Liver (tissue), 3 donors: ENCODE measurements around the gene FRMPD4.

ENCODE experiments used
- ATF3 ChIP-seq: IDR thresholded peaks from 2 replicates; pipeline ENCODE4 v1.6.1; 2016; ENCODE audit warnings: antibody characterized with exemption
- CTCF ChIP-seq: fragments of 150-350 bp; IDR thresholded peaks from 2 replicates; pipeline ENCODE4 v1.5.1; 2017; ENCODE audit warnings: improper control_type of control experiment, low read depth, low read length; ENCODE audit not compliant: missing input control
- EGR1 ChIP-seq, 2 donors: IDR thresholded peaks; 2 replicates each; pipeline ENCODE4 v1.6.1; 2016 to 2018; ENCODE audit warnings: antibody characterized with exemption in 2 of 2, low read depth in 2 of 2
- FOXA2 ChIP-seq: IDR thresholded peaks from 2 replicates; pipeline ENCODE4 v1.6.1; 2016; ENCODE audit warnings: antibody characterized with exemption
- GABPA ChIP-seq, 2 donors: IDR thresholded peaks in 1 of 2; conservative IDR thresholded peaks in 1 of 2; 2 replicates each; pipeline ENCODE4 v1.6.1; 2016; ENCODE audit warnings: antibody characterized with exemption in 2 of 2, mild to moderate bottlenecking in 1 of 2, moderate library complexity in 1 of 2
- HNF4A ChIP-seq, 2 donors: conservative IDR thresholded peaks; 2 replicates each; pipeline ENCODE4 v1.6.1; 2016; ENCODE audit warnings: antibody characterized with exemption in 2 of 2, mild to moderate bottlenecking in 2 of 2
- JUND ChIP-seq, 2 donors: IDR thresholded peaks; 2 replicates each; pipeline ENCODE4 v1.6.1; 2016; ENCODE audit warnings: antibody characterized with exemption in 2 of 2
- RAD21 ChIP-seq, 2 donors: IDR thresholded peaks; 2 replicates each; pipeline ENCODE4 v1.6.1; 2016; ENCODE audit warnings: antibody characterized with exemption in 2 of 2, mild to moderate bottlenecking in 2 of 2
- REST ChIP-seq: IDR thresholded peaks from 2 replicates; pipeline ENCODE4 v1.6.1; 2016; ENCODE audit warnings: antibody characterized with exemption, mild to moderate bottlenecking
- SP1 ChIP-seq: IDR thresholded peaks from 2 replicates; pipeline ENCODE4 v1.6.1; 2018; ENCODE audit warnings: antibody characterized with exemption, mild to moderate bottlenecking
- TAF1 ChIP-seq: conservative IDR thresholded peaks from 2 replicates; pipeline ENCODE4 v1.6.1; 2016; ENCODE audit warnings: antibody characterized with exemption, mild to moderate bottlenecking
- YY1 ChIP-seq: IDR thresholded peaks from 2 replicates; pipeline ENCODE4 v1.6.1; 2016; ENCODE audit warnings: antibody characterized with exemption, mild to moderate bottlenecking
- ZBTB33 ChIP-seq: IDR thresholded peaks from 2 replicates; pipeline ENCODE4 v1.6.1; 2016; ENCODE audit warnings: antibody characterized with exemption
- TF ChIP-seq, protein P1 (sequence below): IDR thresholded peaks from 2 replicates; pipeline ENCODE4 v1.6.1; 2016; ENCODE audit warnings: antibody characterized with exemption
- donor health status: healthy.
- donor health status: healthy.

DNA sequence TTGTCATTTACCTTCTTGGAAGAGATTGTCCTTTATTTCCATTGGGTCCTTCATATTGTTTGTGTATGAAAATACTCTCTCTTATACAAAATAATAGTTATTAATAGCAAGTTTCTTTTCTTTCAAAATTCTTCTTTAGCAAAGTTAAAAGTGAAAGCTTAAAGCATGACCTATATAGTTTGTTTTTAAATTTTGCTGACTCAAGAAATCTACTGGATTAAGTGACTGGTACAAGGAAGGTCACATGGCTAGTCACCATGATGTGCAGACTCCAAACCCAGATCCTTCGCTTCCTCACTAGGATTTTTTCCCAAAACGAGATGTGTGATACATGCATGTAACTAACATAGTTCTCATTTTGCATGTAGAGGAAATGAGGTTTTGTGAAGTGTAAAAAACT is 322.7 kb downstream of the FRMPD4 start:
- TF ChIP-seq CTCF (no peak), TAF1 (no peak), ATF3 (no peak), YY1 (no peak), EGR1 (IDR thresholded peaks at IDR 0.05; ENCODE audit: low read depth in 2 of 2) (no peak), ZBTB33 (no peak), RAD21 (IDR thresholded peaks at IDR 0.05) (no peak), JUND (IDR thresholded peaks at IDR 0.05) (no peak), HNF4A (conservative IDR thresholded peaks at IDR 0.05) (no peak), REST (no peak), SP1 (no peak), GABPA (IDR thresholded peaks at IDR 0.05 in 1 of 2, conservative IDR thresholded peaks at IDR 0.05 in 1 of 2) (no peak), FOXA2 (no peak)
- TF ChIP-seq, protein P1, sequence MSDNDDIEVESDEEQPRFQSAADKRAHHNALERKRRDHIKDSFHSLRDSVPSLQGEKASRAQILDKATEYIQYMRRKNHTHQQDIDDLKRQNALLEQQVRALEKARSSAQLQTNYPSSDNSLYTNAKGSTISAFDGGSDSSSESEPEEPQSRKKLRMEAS: no peak
